T-helper 17 cell (primary cell): ENCODE measurements around the gene MAP4K4. TPM values are rescaled to one million over a fixed set of nuclear protein-coding genes. Genes with fewer than 3 reads are reported as not detected.
A peak's percentile ranks its signal among the peaks of the same experiment; 100 is the strongest.

Experiments
- ATAC-seq: fragments of 150-1000 bp; cut with Tn5 transposase; 2 replicates; pipeline ENCODE4 v1.10.0; 2021; ENCODE audit warnings: mild to moderate bottlenecking, moderate library complexity
- DNase-seq, 3 donors: peaks; one replicate each; pipeline versions ENCODE4 v3.0.0 to v3.0.0-alpha.2; 2020 to 2021
- H3K9me3 ChIP-seq: one replicate; pipeline ENCODE4 v1.7.0; 2013; ENCODE audit warnings: low read length, mild to moderate bottlenecking; ENCODE audit not compliant: control insufficient read depth, poor library complexity, severe bottlenecking
- H3K27ac Mint-ChIP-seq: one replicate; pipeline ENCODE4 v1.8.0; 2022; ENCODE audit warnings: mild to moderate bottlenecking, moderate library complexity, mixed read lengths
- H3K27me3 Mint-ChIP-seq: one replicate; pipeline ENCODE4 v1.8.0; 2022; ENCODE audit warnings: mixed read lengths
- H3K36me3 Mint-ChIP-seq: one replicate; pipeline ENCODE4 v1.8.0; 2022; ENCODE audit warnings: low read depth, mixed read lengths
- H3K4me1 Mint-ChIP-seq: one replicate; pipeline ENCODE4 v1.8.0; 2022; ENCODE audit warnings: mild to moderate bottlenecking, mixed read lengths
- H3K4me3 Mint-ChIP-seq: one replicate; pipeline ENCODE4 v1.8.0; 2022; ENCODE audit warnings: mild to moderate bottlenecking, moderate library complexity, mixed read lengths
- total RNA-seq, 4 donors: library from RNA in 2 of 4; stranded (reverse) in 2 of 4; gene quantifications; one replicate each; pipeline ENCODE4 v1.2.3 and lab custom pipeline; 2022 to 2026

Gene MAP4K4
- total RNA-seq, 2 donors from 2014 or later = 98.1 to 102 TPM

GRCh38 chr2:101698844-101699754 lies 1.6 kb downstream of the MAP4K4 start:
- peaks cover 26% of the 10 kb centered on the region for H3K4me1 Mint-ChIP-seq
- H3K36me3 Mint-ChIP-seq = peaks cover 4% of the 10 kb centered on the region
- DNase-seq (no peak), ATAC-seq (peak; percentile 42)
- H3K27me3 Mint-ChIP-seq = no peaks in the 10 kb centered on the region
- H3K27ac Mint-ChIP-seq = no peak overlapping the region
- no peak overlapping the region for H3K4me3 Mint-ChIP-seq
- H3K9me3 ChIP-seq = no peaks in the 10 kb centered on the region

- DNase-seq (no peak), ATAC-seq (no peak)
- H3K4me3 Mint-ChIP-seq = no peak overlapping the region
- H3K36me3 Mint-ChIP-seq = peaks cover 4% of the 10 kb centered on the region
- no peaks in the 10 kb centered on the region for H3K9me3 ChIP-seq
- no peaks in the 10 kb centered on the region for H3K27me3 Mint-ChIP-seq
- peaks cover 34% of the 10 kb centered on the region for H3K4me1 Mint-ChIP-seq
- H3K27ac Mint-ChIP-seq = no peak overlapping the region
Observed at GRCh38 chr2:101699755-101700461, 2.4 kb downstream of the MAP4K4 start.

- peaks cover 4% of the 10 kb centered on the region for H3K36me3 Mint-ChIP-seq
- DNase-seq = no peak
Observed at GRCh38 chr2:101704046-101704466, 6.5 kb downstream of the MAP4K4 start.

GRCh38 chr2:101704816-101705578 lies 7.5 kb downstream of the MAP4K4 start:
- Mint-ChIP-seq H3K27me3 (no peaks in the 10 kb centered on the region), H3K4me1 (peaks cover 56% of the 10 kb centered on the region), H3K4me3 (peak overlapping the region; percentile 89), H3K36me3 (peaks cover 4% of the 10 kb centered on the region), H3K27ac (no peak overlapping the region)
- H3K9me3 ChIP-seq = no peaks in the 10 kb centered on the region
- no peak for DNase-seq
- ATAC-seq = no peak

More at GRCh38 chr2:101704046-101704466, 6.5 kb downstream of the MAP4K4 start:
- no peaks in the 10 kb centered on the region for H3K9me3 ChIP-seq
- no peaks in the 10 kb centered on the region for H3K27me3 Mint-ChIP-seq
- ATAC-seq = peak; percentile 32
- no peak overlapping the region for H3K27ac Mint-ChIP-seq
- H3K4me1 Mint-ChIP-seq = peaks cover 54% of the 10 kb centered on the region
- H3K4me3 Mint-ChIP-seq = peak overlapping the region; percentile 89

GRCh38 chr2:101706121-101706818 lies 8.8 kb downstream of the MAP4K4 start:
- Mint-ChIP-seq H3K27ac (no peak overlapping the region), H3K4me3 (peak overlapping the region; percentile 70), H3K27me3 (no peaks in the 10 kb centered on the region), H3K4me1 (peaks cover 64% of the 10 kb centered on the region), H3K36me3 (peaks cover 2% of the 10 kb centered on the region)
- no peaks in the 10 kb centered on the region for H3K9me3 ChIP-seq
- no peak for DNase-seq
- ATAC-seq = no peak

GRCh38 chr2:101706819-101707177 lies 9.3 kb downstream of the MAP4K4 start:
- ATAC-seq (peak; percentile 74), DNase-seq (no peak)
- H3K4me3 Mint-ChIP-seq = peak overlapping the region; percentile 70
- no peaks in the 10 kb centered on the region for H3K27me3 Mint-ChIP-seq
- H3K9me3 ChIP-seq = no peaks in the 10 kb centered on the region
- H3K36me3 Mint-ChIP-seq = no peaks in the 10 kb centered on the region
- no peak overlapping the region for H3K27ac Mint-ChIP-seq
- H3K4me1 Mint-ChIP-seq = peaks cover 66% of the 10 kb centered on the region

GRCh38 chr2:101710036-101710435 lies 12.5 kb downstream of the MAP4K4 start:
- no peaks in the 10 kb centered on the region for H3K9me3 ChIP-seq
- DNase-seq (no peak), ATAC-seq (no peak)
- H3K4me1 Mint-ChIP-seq = peaks cover 45% of the 10 kb centered on the region
- no peak overlapping the region for H3K4me3 Mint-ChIP-seq
- no peak overlapping the region for H3K27ac Mint-ChIP-seq
- H3K36me3 Mint-ChIP-seq = no peaks in the 10 kb centered on the region
- H3K27me3 Mint-ChIP-seq = no peaks in the 10 kb centered on the region

GRCh38 chr2:101710471-101711318 lies 13.2 kb downstream of the MAP4K4 start:
- no peaks in the 10 kb centered on the region for H3K9me3 ChIP-seq
- H3K27ac Mint-ChIP-seq = no peak overlapping the region
- peak overlapping the region; percentile 75 for H3K4me3 Mint-ChIP-seq
- ATAC-seq (peak; percentile 81), DNase-seq (no peak)
- peaks cover 43% of the 10 kb centered on the region for H3K4me1 Mint-ChIP-seq
- no peaks in the 10 kb centered on the region for H3K27me3 Mint-ChIP-seq
- H3K36me3 Mint-ChIP-seq = no peaks in the 10 kb centered on the region

- H3K4me3 Mint-ChIP-seq = peak overlapping the region; percentile 28
- no peaks in the 10 kb centered on the region for H3K27me3 Mint-ChIP-seq
- H3K27ac Mint-ChIP-seq = peak overlapping the region; percentile 99
- H3K4me1 Mint-ChIP-seq = peaks cover 54% of the 10 kb centered on the region
- H3K9me3 ChIP-seq = no peaks in the 10 kb centered on the region
- no peak for ATAC-seq
- DNase-seq = no peak
- no peaks in the 10 kb centered on the region for H3K36me3 Mint-ChIP-seq
Observed at GRCh38 chr2:101714118-101714517, 16.6 kb downstream of the MAP4K4 start.

GRCh38 chr2:101717071-101717845 lies 19.8 kb downstream of the MAP4K4 start:
- H3K27ac Mint-ChIP-seq = peak overlapping the region; percentile 99
- no peaks in the 10 kb centered on the region for H3K36me3 Mint-ChIP-seq
- H3K27me3 Mint-ChIP-seq = no peaks in the 10 kb centered on the region
- peaks cover 57% of the 10 kb centered on the region for H3K4me1 Mint-ChIP-seq
- H3K4me3 Mint-ChIP-seq = peak overlapping the region; percentile 26
- DNase-seq (peak; percentile 26 to 36 (median 32)), ATAC-seq (peak; percentile 83)
- H3K9me3 ChIP-seq = no peaks in the 10 kb centered on the region

- H3K4me3 Mint-ChIP-seq = peak overlapping the region; percentile 81
- H3K27ac Mint-ChIP-seq = peak overlapping the region; percentile 99
- ATAC-seq (no peak), DNase-seq (no peak)
- H3K27me3 Mint-ChIP-seq = no peaks in the 10 kb centered on the region
- peaks cover 64% of the 10 kb centered on the region for H3K4me1 Mint-ChIP-seq
- no peaks in the 10 kb centered on the region for H3K36me3 Mint-ChIP-seq
- no peaks in the 10 kb centered on the region for H3K9me3 ChIP-seq
Observed at GRCh38 chr2:101718479-101718878, 21.0 kb downstream of the MAP4K4 start.
